ENCODE measurements around the gene ST7. TPM values are rescaled to one million over a fixed set of nuclear protein-coding genes. Genes with fewer than 3 reads are reported as not detected.

The ST7 gene
- total and polyA plus RNA-seq, 2 donors (not counting 1 experiment from before 2014, with no cell fraction given) = 2.3 to 4.6 TPM

- H3K9me3 Mint-ChIP-seq (ENCODE audit: insufficient read depth) = peaks cover 3% of the 10 kb centered on the region
- H3K36me3 ChIP-seq (replicated peaks in 1 of 2; ENCODE audit: control extremely low read depth in 1 of 2, control insufficient read depth in 1 of 2, extremely low read depth in 1 of 2, insufficient read depth in 2 of 2, low read length in 1 of 2) = no peaks in the 10 kb centered on the region
- no peak overlapping the region for H3K9ac ChIP-seq (ENCODE audit: low read length)
- no peaks in the 10 kb centered on the region for H3K79me2 ChIP-seq (ENCODE audit: control insufficient read depth, insufficient read depth, low read length)
- H2AFZ ChIP-seq (ENCODE audit: insufficient read depth, low read depth, low read length, poor library complexity, severe bottlenecking) = no peak overlapping the region
- no peak overlapping the region for H3K27ac ChIP-seq (ENCODE audit: low read length in 2 of 2)
- H3K4me1 ChIP-seq (ENCODE audit: control insufficient read depth in 2 of 2, insufficient read depth in 2 of 2, low read length in 2 of 2) = no peaks in the 10 kb centered on the region
- H3K4me2 ChIP-seq (replicated peaks; ENCODE audit: low read depth, low read length, poor library complexity, severe bottlenecking) = no peak overlapping the region
- DNase-seq = no peak
- CTCF ChIA-PET = no interaction called here
- H3K4me1 Mint-ChIP-seq = peaks cover 3% of the 10 kb centered on the region
- H3K27me3 ChIP-seq (replicated peaks in 1 of 4; ENCODE audit: control extremely low read depth in 1 of 4, control insufficient read depth in 3 of 4, insufficient read depth in 4 of 4, low read length in 3 of 4) = no peaks in the 10 kb centered on the region
- no peak overlapping the region for H3K4me3 ChIP-seq (ENCODE audit: control extremely low read depth in 1 of 5, extremely low read depth in 1 of 5, insufficient read depth in 1 of 5, low read depth in 2 of 5, low read length in 4 of 5)
- no peak for ATAC-seq (ENCODE audit: low read depth)
- H3K27ac Mint-ChIP-seq = no peak overlapping the region
- intact Hi-C loops (cut with micrococcal nuclease) = no loop called here
- TF ChIP-seq EZH2 (IDR thresholded peaks at IDR 0.05; ENCODE audit: borderline replicate concordance, insufficient read depth, low read depth, low read length, poor library complexity, severe bottlenecking) = no peak
- TF ChIP-seq CTCF (IDR thresholded peaks at IDR 0.05) = no peak
- no peaks in the 10 kb centered on the region for H4K20me1 ChIP-seq (ENCODE audit: control insufficient read depth, insufficient read depth, low read length, poor library complexity, severe bottlenecking)
- no peaks in the 10 kb centered on the region for H3K27me3 Mint-ChIP-seq
- POLR2A ChIA-PET = no interaction called here
- H3K9me3 ChIP-seq (ENCODE audit: control extremely low read depth in 1 of 3, control insufficient read depth in 2 of 3, insufficient read depth in 1 of 3, low read length in 2 of 3) = no peaks in the 10 kb centered on the region
- WGBS (ENCODE audit: insufficient coverage) = 76% methylated on average over 3 of the region's 4 CpGs
- no peak overlapping the region for H3K4me3 Mint-ChIP-seq
These were observed 273.8 kb downstream of the ST7 start for GRCh38 chr7:117227091-117227490.

- Histone ChIP-seq H3K4me3 (ENCODE audit: control extremely low read depth in 1 of 5, extremely low read depth in 1 of 5, insufficient read depth in 1 of 5, low read depth in 2 of 5, low read length in 4 of 5) (no peak overlapping the region), H3K79me2 (ENCODE audit: control insufficient read depth, insufficient read depth, low read length) (no peaks in the 10 kb centered on the region), H3K27me3 (replicated peaks in 1 of 4; ENCODE audit: control extremely low read depth in 1 of 4, control insufficient read depth in 3 of 4, insufficient read depth in 4 of 4, low read length in 3 of 4) (no peaks in the 10 kb centered on the region), H4K20me1 (ENCODE audit: control insufficient read depth, insufficient read depth, low read length, poor library complexity, severe bottlenecking) (no peaks in the 10 kb centered on the region), H3K27ac (ENCODE audit: low read length in 2 of 2) (no peak overlapping the region), H3K9me3 (ENCODE audit: control extremely low read depth in 1 of 3, control insufficient read depth in 2 of 3, insufficient read depth in 1 of 3, low read length in 2 of 3) (peaks cover 0 to 3% (median 0%) of the 10 kb centered on the region in 3 donors), H3K4me2 (replicated peaks; ENCODE audit: low read depth, low read length, poor library complexity, severe bottlenecking) (no peak overlapping the region), H3K36me3 (replicated peaks in 1 of 2; ENCODE audit: control extremely low read depth in 1 of 2, control insufficient read depth in 1 of 2, extremely low read depth in 1 of 2, insufficient read depth in 2 of 2, low read length in 1 of 2) (no peaks in the 10 kb centered on the region), H2AFZ (ENCODE audit: insufficient read depth, low read depth, low read length, poor library complexity, severe bottlenecking) (no peak overlapping the region), H3K4me1 (ENCODE audit: control insufficient read depth in 2 of 2, insufficient read depth in 2 of 2, low read length in 2 of 2) (no peaks in the 10 kb centered on the region), H3K9ac (ENCODE audit: low read length) (no peak overlapping the region)
- peaks cover 3% of the 10 kb centered on the region for H3K4me1 Mint-ChIP-seq
- H3K27me3 Mint-ChIP-seq = no peaks in the 10 kb centered on the region
- ChIA-PET POLR2A (no interaction called here), CTCF (no interaction called here)
- peaks cover 3% of the 10 kb centered on the region for H3K9me3 Mint-ChIP-seq (ENCODE audit: insufficient read depth)
- 100% methylated on average over 2 of the region's 3 CpGs for WGBS (ENCODE audit: insufficient coverage)
- no peak for DNase-seq
- no peak overlapping the region for H3K27ac Mint-ChIP-seq
- no peak overlapping the region for H3K4me3 Mint-ChIP-seq
- TF ChIP-seq CTCF (IDR thresholded peaks at IDR 0.05) = no peak
- no peak for ATAC-seq (ENCODE audit: low read depth)
- intact Hi-C loops (cut with micrococcal nuclease) = no loop called here
These were observed 276.0 kb downstream of the ST7 start for GRCh38 chr7:117229350-117229749.
